Measurements from ENCODE around the gene CDCA5. TPM values are rescaled to one million over a fixed set of nuclear protein-coding genes. Genes with fewer than 3 reads are reported as not detected.

The CDCA5 gene
- total RNA-seq, 4 donors from 2014 or later = 0.56 to 2.8 (median 1.4) TPM; not detected in 1

DNA sequence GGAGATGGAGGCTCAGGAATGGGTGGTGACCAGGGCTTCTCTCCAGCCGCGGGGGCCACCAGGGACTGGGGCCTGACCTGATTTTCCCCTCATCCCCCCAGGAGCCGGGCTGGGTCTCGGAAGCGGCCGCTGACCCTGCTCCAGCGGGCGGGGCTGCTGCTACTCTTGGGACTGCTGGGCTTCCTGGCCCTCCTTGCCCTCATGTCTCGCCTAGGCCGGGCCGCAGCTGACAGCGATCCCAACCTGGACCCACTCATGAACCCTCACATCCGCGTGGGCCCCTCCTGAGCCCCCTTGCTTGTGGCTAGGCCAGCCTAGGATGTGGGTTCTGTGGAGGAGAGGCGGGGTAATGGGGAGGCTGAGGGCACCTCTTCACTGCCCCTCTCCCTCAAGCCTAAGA, 4.0 kb upstream of the CDCA5 start:
- TF ChIP-seq, protein P1, sequence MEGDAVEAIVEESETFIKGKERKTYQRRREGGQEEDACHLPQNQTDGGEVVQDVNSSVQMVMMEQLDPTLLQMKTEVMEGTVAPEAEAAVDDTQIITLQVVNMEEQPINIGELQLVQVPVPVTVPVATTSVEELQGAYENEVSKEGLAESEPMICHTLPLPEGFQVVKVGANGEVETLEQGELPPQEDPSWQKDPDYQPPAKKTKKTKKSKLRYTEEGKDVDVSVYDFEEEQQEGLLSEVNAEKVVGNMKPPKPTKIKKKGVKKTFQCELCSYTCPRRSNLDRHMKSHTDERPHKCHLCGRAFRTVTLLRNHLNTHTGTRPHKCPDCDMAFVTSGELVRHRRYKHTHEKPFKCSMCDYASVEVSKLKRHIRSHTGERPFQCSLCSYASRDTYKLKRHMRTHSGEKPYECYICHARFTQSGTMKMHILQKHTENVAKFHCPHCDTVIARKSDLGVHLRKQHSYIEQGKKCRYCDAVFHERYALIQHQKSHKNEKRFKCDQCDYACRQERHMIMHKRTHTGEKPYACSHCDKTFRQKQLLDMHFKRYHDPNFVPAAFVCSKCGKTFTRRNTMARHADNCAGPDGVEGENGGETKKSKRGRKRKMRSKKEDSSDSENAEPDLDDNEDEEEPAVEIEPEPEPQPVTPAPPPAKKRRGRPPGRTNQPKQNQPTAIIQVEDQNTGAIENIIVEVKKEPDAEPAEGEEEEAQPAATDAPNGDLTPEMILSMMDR (IDR thresholded peaks at IDR 0.05) = no peak
- DNase-seq (ENCODE audit: low spot score) = no peak
- ATAC-seq (ENCODE audit: low FRiP score) = no peak

DNA sequence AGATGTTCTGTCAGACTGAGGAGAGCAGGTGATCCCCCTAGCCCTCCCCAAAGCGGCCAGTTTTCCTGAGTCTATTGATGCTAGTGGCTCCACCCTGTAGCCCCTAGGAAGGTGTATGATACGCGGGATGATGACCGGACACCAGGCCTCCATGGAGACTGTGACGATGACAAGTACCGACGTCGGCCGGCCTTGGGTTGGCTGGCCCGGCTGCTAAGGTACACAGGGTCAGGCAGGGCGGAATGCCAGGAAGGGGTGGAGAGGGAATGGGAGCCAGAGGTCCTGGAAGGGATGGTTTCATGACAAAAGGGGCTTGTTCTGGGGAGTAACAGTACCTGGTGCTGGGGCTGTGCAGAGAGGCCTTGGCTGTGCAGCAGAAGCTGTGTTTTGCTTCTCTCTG, 3.4 kb upstream of the CDCA5 start:
- ATAC-seq (ENCODE audit: low FRiP score) (no peak), DNase-seq (ENCODE audit: low spot score) (no peak)
- TF ChIP-seq, protein P1 (IDR thresholded peaks at IDR 0.05) = no peak

DNA sequence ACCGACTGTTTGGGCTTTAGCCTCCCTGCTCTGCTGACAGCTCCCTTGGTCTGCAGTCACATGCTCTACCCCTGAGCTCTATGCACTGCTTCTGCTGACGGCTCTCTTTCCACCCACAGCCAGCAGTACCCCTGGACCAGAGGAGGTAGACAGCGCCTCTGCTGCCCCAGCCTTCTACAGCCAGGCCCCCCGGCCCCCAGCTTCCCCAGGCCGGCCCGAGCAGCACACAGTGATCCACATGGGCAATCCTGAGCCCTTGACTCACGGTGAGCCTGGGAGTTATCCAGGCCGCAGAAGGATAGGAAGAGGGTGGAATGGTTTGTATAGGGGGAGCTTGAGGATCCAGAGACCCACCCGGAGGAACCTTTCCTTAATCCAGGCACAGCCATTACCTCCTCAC, 3.0 kb upstream of the CDCA5 start:
- TF ChIP-seq, protein P1 (IDR thresholded peaks at IDR 0.05) = no peak
- no peak for ATAC-seq (ENCODE audit: low FRiP score)

DNA sequence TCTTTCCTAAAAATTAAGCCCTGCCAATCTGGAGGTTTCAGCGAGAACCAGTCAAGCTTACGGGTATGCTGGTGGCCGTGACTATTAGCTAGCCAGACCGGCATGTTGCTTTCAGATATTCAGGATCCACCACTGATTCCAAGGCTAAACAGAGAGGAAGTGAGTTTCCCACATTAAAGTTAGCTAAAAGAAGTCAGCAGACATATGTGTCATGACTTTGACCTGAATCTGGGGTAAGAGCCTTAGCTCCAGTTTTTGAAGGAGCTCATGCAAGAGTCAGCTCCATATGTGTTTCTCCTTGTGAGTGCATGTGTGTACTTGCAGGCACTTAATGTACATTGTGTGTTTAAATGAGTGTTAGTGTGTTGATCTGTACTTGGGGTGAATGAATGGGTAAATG, 1.6 kb upstream of the CDCA5 start:
- no peak for DNase-seq (ENCODE audit: low spot score)
- TF ChIP-seq, protein P1 (IDR thresholded peaks at IDR 0.05) = no peak
- no peak for ATAC-seq (ENCODE audit: low FRiP score)

More for the DNA sequence above, 3.0 kb upstream of the CDCA5 start:
- no peak for DNase-seq (ENCODE audit: low spot score)

DNA sequence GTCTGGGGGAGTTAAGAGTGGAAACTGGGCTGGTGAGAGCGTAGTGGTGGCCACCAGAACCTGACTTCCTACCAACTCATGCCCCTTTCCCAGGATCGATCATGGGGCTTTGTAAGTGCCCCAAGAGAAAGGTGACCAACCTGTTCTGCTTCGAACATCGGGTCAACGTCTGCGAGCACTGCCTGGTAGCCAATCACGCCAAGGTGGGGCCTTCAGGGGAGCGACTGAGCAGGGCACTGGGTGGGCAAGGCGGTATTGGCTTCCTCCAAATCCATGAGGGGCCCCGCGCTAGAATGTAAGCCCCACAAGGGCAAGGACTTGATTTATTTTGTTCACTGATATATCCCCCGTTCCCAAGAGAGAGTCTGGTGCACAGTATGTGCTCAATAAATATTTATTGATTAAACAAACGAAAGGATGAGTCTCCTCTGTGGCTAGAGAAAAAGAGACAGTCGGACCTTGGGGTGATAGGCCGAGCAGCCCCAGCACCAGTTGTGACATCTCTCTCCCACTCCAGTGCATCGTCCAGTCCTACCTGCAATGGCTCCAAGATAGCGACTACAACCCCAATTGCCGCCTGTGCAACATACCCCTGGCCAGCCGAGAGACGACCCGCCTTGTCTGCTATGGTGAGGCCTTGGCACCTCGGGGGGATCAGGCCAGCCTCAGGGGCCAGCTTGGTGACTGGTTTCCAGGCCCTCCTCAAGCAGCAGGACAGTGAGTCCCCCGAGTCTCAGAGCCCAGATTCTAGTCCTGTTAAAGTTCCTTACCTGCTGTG, 947 bp upstream of the CDCA5 start:
- ATAC-seq (ENCODE audit: low FRiP score) (no peak), DNase-seq (ENCODE audit: low spot score) (no peak)
- TF ChIP-seq, protein P1 (IDR thresholded peaks at IDR 0.05) = no peak

DNA sequence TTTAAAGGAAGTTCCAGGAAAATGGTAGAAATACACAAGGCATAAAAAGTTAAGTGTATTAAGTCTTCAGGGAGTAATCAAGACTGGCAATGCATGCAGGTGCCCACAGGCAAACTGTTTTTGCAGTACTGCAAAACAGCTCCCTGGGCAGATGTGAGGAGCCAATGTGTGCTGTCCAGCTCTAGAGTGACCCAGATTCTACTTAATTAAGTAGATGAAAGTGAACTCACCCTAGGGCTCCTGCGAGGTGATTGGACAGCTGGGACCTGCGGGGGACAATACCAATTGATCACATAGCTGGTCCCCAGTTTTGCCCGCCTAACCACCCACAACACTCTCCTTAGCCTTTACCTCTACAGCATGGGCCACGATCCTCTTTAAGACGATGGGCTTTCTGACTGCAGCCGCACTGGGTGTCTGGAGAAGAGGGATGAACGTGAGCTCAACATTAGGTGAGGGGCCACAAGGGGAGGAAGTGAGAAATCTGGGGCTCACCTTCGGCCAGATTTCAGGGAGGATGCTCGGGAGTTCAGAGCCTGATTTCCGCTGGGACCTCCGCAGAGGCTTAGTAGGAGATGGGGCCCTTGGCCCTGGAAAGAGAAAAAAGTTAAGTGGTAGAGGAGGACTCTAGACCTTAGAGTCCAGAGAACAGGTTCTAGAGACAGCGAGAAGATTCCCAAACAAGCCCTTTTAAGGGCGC, 556 bp downstream of the CDCA5 start:
- DNase-seq (ENCODE audit: low spot score) = no peak
- TF ChIP-seq, protein P1 (IDR thresholded peaks at IDR 0.05) = no peak
- ATAC-seq (ENCODE audit: low FRiP score) = no peak

Measured in omental fat pad (tissue), 4 donors.